Mesenchymal stem cell (in vitro differentiated cells and primary cell): Measurements from ENCODE around the gene PCSK6.

Experiments used
- DNase-seq: peaks from one replicate; pipeline ENCODE4 v3.0.0-alpha.2; 2013
- H2AFZ ChIP-seq: one replicate; pipeline ENCODE4 v1.6.1; 2013; ENCODE audit warnings: low read depth, mild to moderate bottlenecking, control low read depth, inconsistent platforms, low read length, moderate library complexity
- H2AK5ac ChIP-seq: 2 replicates; pipeline ENCODE4 v1.6.1; 2013; ENCODE audit warnings: low read length, moderate library complexity, mild to moderate bottlenecking, inconsistent platforms; ENCODE audit not compliant: severe bottlenecking
- H2BK120ac ChIP-seq: one replicate; pipeline ENCODE4 v1.6.1; 2013; ENCODE audit warnings: low read depth, mild to moderate bottlenecking, inconsistent platforms, low read length, moderate library complexity
- H2BK12ac ChIP-seq, 2 experiments: one replicate each; pipeline ENCODE4 v1.6.1; 2013; ENCODE audit warnings: inconsistent platforms in 2 of 2, low read length in 2 of 2, mild to moderate bottlenecking in 2 of 2, moderate library complexity in 2 of 2, control low read depth in 1 of 2
- H2BK15ac ChIP-seq: one replicate; pipeline ENCODE4 v1.6.1; 2013; ENCODE audit warnings: mild to moderate bottlenecking, low read depth, inconsistent platforms; ENCODE audit not compliant: poor library complexity, severe bottlenecking
- H2BK5ac ChIP-seq: 2 replicates; pipeline ENCODE4 v1.6.1; 2013; ENCODE audit warnings: low read depth, mild to moderate bottlenecking, low read length, control low read depth, inconsistent platforms; ENCODE audit not compliant: poor library complexity, severe bottlenecking
- H3K14ac ChIP-seq, 2 experiments: one replicate each; pipeline ENCODE4 v1.6.1; 2013; ENCODE audit warnings: inconsistent platforms in 2 of 2, low read length in 2 of 2, control low read depth in 1 of 2, mild to moderate bottlenecking in 1 of 2, moderate library complexity in 1 of 2
- H3K18ac ChIP-seq, 2 experiments: one replicate each; pipeline ENCODE4 v1.6.1; 2013; ENCODE audit warnings: inconsistent platforms in 2 of 2, low read length in 2 of 2, control low read depth in 1 of 2, low read depth in 1 of 2, mild to moderate bottlenecking in 1 of 2
- H3K23ac ChIP-seq, 2 experiments: one replicate each; pipeline ENCODE4 v1.6.1; 2013; ENCODE audit warnings: inconsistent platforms in 2 of 2, low read length in 2 of 2, mild to moderate bottlenecking in 2 of 2, moderate library complexity in 2 of 2, control low read depth in 1 of 2
- H3K27ac ChIP-seq: 2 replicates; pipeline ENCODE4 v1.5.1; 2013; ENCODE audit warnings: mild to moderate bottlenecking, moderate library complexity, low read length, control low read depth, inconsistent platforms; ENCODE audit not compliant: poor library complexity, severe bottlenecking
- H3K27me3 ChIP-seq, 2 experiments: 2 replicates each; pipeline versions ENCODE4 v1.6.1 to v1.7.0; 2013; ENCODE audit warnings: low read length in 2 of 2, mild to moderate bottlenecking in 2 of 2, moderate library complexity in 2 of 2, control low read depth in 1 of 2, inconsistent platforms in 1 of 2; ENCODE audit not compliant: control insufficient read depth in 1 of 2, insufficient read depth in 1 of 2
- H3K36me3 ChIP-seq, 2 experiments: 2 replicates each; pipeline versions ENCODE4 v1.6.1 to v1.7.0; 2013; ENCODE audit warnings: low read length in 2 of 2, control low read depth in 1 of 2, inconsistent platforms in 1 of 2, low read depth in 1 of 2, mild to moderate bottlenecking in 1 of 2; ENCODE audit not compliant: insufficient read depth in 2 of 2, control insufficient read depth in 1 of 2
- H3K4ac ChIP-seq, 2 experiments: one replicate each; pipeline ENCODE4 v1.6.1; 2013; ENCODE audit warnings: inconsistent platforms in 2 of 2, low read length in 2 of 2, mild to moderate bottlenecking in 2 of 2, moderate library complexity in 2 of 2, control low read depth in 1 of 2, low read depth in 1 of 2
- H3K4me1 ChIP-seq: 2 replicates; pipeline ENCODE4 v1.6.1; 2013; ENCODE audit warnings: low read depth, low read length, control low read depth; ENCODE audit not compliant: control insufficient read depth, insufficient read depth
- H3K4me2 ChIP-seq: 2 replicates; pipeline ENCODE4 v1.6.1; 2013; ENCODE audit warnings: low read length, mild to moderate bottlenecking, inconsistent platforms; ENCODE audit not compliant: poor library complexity, severe bottlenecking
- H3K4me3 ChIP-seq, 2 experiments: 2 replicates each; pipeline versions ENCODE4 v1.5.1 to v1.7.0; 2013; ENCODE audit warnings: low read length in 2 of 2, mild to moderate bottlenecking in 2 of 2, control low read depth in 1 of 2, low read depth in 1 of 2; ENCODE audit not compliant: insufficient read depth in 1 of 2
- H3K79me1 ChIP-seq: replicated peaks from 2 replicates; pipeline ENCODE4 v1.6.1; 2013; ENCODE audit warnings: mild to moderate bottlenecking, control low read depth, low read length, inconsistent platforms; ENCODE audit not compliant: poor library complexity, severe bottlenecking
- H3K9ac ChIP-seq: 2 replicates; pipeline ENCODE4 v1.7.0; 2013; ENCODE audit warnings: mild to moderate bottlenecking, low read length, moderate library complexity
- H3K9me3 ChIP-seq: 2 replicates; pipeline ENCODE4 v1.7.0; 2013; ENCODE audit warnings: mild to moderate bottlenecking, low read length; ENCODE audit not compliant: control insufficient read depth
- H4K8ac ChIP-seq: one replicate; pipeline ENCODE4 v1.6.1; 2013; ENCODE audit warnings: inconsistent platforms, mild to moderate bottlenecking, low read length, moderate library complexity
- H4K91ac ChIP-seq: one replicate; pipeline ENCODE4 v1.6.1; 2013; ENCODE audit warnings: mild to moderate bottlenecking, low read length, inconsistent platforms
- WGBS: methylation state at CpG from one replicate; pipeline ENCODE4 v1.1.7; 2013; ENCODE audit warnings: mixed read lengths; 5-methylcytosine and 5-hydroxymethylcytosine counted together

Gene PCSK6

DNA sequence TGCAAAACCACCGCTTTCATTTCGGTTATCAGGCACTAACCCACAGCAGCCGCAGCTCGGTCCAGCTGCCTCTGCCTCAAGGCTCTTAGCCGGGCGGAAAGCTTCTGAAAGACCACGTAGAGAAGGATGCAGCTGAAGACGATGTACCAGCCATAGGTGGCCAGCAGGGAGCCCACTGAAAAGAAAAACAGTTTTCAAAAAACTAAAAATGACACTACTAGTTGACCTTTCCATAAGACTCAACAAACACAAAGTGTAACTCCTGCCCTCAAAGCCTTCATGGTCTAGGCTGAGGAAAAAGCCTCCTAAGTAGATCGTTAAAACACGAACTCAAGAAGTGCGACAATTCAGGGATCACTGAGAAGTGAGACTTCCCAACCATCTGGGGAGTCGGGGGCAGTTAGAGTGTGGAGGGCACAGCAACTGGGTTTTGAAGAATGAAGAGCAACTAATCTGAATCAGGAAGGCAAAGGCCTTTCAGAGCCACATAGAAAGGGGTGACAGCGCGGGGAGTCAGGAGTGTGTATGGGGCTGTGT, 212.9 kb downstream of the PCSK6 start:
- H3K9ac ChIP-seq, result peak overlapping the region; percentile 95
- peak overlapping the region; percentile 60 for H3K27ac ChIP-seq
- H3K4me3 ChIP-seq, result peak overlapping the region; percentile 90 to 95
- H3K27me3 ChIP-seq, result no peaks in the 10 kb centered on the region
- H3K79me1 ChIP-seq, result peaks cover 13% of the 10 kb centered on the region
- no peak overlapping the region for H2AK5ac ChIP-seq
- H3K14ac ChIP-seq, result peak overlapping the region in 1 of 2 experiments; percentile 96
- H2BK15ac ChIP-seq, result no peak overlapping the region
- H3K4me2 ChIP-seq, result peak overlapping the region; percentile 48
- peak overlapping the region; percentile 47 to 75 for H3K4ac ChIP-seq
- peaks cover 7% of the 10 kb centered on the region for H3K4me1 ChIP-seq
- DNase-seq, result peak; percentile 74
- no peak overlapping the region for H2BK12ac ChIP-seq
- H2BK120ac ChIP-seq, result peak overlapping the region; percentile 66
- H2BK5ac ChIP-seq, result no peak overlapping the region
- H3K18ac ChIP-seq, result peak overlapping the region; percentile 75 to 87
- H3K36me3 ChIP-seq, result peaks cover 25 to 66% of the 10 kb centered on the region in 2 experiments
- H3K9me3 ChIP-seq, result no peaks in the 10 kb centered on the region
- H4K8ac ChIP-seq, result peak overlapping the region; percentile 75
- H2AFZ ChIP-seq, result peak overlapping the region; percentile 43
- 20% methylated on average over 14 of the region's 14 CpGs for WGBS
- H3K23ac ChIP-seq, result peak overlapping the region in 1 of 2 experiments; percentile 96
- peak overlapping the region; percentile 87 for H4K91ac ChIP-seq

DNA sequence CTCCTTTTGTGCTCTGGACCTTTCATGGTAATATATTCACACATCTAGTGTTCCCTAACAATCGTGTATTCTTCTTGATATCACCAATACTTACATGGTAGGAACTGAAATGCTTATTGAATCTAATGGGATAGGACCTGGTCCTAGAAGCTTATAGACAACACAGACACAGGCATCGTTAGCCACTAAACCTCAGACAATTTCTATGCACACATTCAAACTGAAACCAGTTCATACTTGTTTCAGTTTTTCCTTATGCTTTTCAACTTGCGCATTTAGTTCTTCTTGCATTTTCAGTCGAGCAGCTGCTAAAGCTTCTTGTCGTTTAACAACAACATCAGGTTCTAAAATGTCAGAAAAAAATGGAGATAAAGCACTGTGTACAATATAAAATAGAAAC, 214.5 kb downstream of the PCSK6 start:
- no peaks in the 10 kb centered on the region for H3K9me3 ChIP-seq
- H4K8ac ChIP-seq, result no peak overlapping the region
- 100% methylated on average over 3 of the region's 5 CpGs for WGBS

DNA sequence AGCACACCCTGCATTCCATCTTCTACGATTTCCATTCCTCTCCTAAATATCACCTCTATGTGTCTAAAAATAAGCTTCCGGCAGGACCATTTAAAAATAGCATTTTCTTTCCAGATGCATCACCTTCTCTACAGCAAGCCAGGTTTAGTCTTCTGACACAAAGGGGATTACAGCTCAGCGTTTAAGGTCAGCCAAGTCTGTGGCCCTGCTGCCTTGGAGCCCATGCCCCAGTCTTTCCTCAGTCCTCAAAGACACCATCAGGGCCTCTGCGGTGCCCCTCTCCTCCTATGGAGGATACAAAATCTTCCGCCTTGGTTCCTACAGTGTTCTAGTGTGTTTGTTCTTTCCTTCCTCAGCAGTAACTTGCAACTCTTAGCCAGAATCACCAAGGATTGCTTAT, 216.0 kb downstream of the PCSK6 start:
- Histone ChIP-seq H3K4me3 (no peak overlapping the region), H2BK12ac (no peak overlapping the region), H3K4me1 (peaks cover 7% of the 10 kb centered on the region), H2BK120ac (no peak overlapping the region), H2AFZ (no peak overlapping the region), H2BK5ac (no peak overlapping the region), H3K79me1 (peaks cover 11% of the 10 kb centered on the region), H3K36me3 (peaks cover 42 to 76% of the 10 kb centered on the region in 2 experiments), H2AK5ac (no peak overlapping the region), H3K9me3 (no peaks in the 10 kb centered on the region), H3K9ac (no peak overlapping the region), H4K8ac (no peak overlapping the region), H3K14ac (no peak overlapping the region), H2BK15ac (no peak overlapping the region), H3K18ac (no peak overlapping the region), H3K27ac (no peak overlapping the region), H3K4me2 (no peak overlapping the region), H3K27me3 (no peaks in the 10 kb centered on the region), H4K91ac (no peak overlapping the region), H3K23ac (no peak overlapping the region), H3K4ac (no peak overlapping the region)
- no peak for DNase-seq
- WGBS, result 79% methylated on average over 5 of the region's 5 CpGs

More for the DNA sequence above, 214.5 kb downstream of the PCSK6 start:
- H3K27me3 ChIP-seq, result no peaks in the 10 kb centered on the region
- no peak overlapping the region for H2BK15ac ChIP-seq
- H3K14ac ChIP-seq, result no peak overlapping the region
- peaks cover 7% of the 10 kb centered on the region for H3K4me1 ChIP-seq
- no peak overlapping the region for H2BK120ac ChIP-seq
- peaks cover 28 to 69% of the 10 kb centered on the region in 2 experiments for H3K36me3 ChIP-seq
- H2AFZ ChIP-seq, result no peak overlapping the region
- H3K79me1 ChIP-seq, result peaks cover 13% of the 10 kb centered on the region
- no peak overlapping the region for H2BK12ac ChIP-seq
- no peak overlapping the region for H2BK5ac ChIP-seq
- H3K18ac ChIP-seq, result no peak overlapping the region
- H3K4me3 ChIP-seq, result no peak overlapping the region
- no peak overlapping the region for H4K91ac ChIP-seq
- H3K23ac ChIP-seq, result no peak overlapping the region
- H3K4me2 ChIP-seq, result no peak overlapping the region
- H3K9ac ChIP-seq, result peak overlapping the region; percentile 95
- H3K4ac ChIP-seq, result no peak overlapping the region
- no peak overlapping the region for H3K27ac ChIP-seq
- no peak overlapping the region for H2AK5ac ChIP-seq
- no peak for DNase-seq

DNA sequence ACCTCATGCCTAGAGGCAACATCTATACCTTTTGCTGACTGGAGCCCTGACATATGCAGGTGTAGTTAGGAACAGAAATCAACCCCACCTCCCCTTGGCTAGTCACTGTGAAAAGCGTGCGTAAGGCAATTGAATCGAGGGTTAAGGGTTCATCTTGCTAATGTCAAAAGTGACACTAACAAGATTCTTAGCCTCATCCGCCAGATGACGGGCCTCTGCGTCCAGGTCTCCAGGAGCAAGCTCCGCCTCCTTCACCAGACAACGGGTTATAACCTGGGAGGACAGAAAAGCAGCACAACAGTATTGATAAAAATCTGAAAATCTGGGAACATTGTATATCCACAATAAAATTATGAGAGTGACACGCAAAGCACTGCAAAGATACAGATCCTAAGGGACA, 216.9 kb downstream of the PCSK6 start:
- Histone ChIP-seq H4K8ac (no peak overlapping the region), H2BK15ac (no peak overlapping the region), H3K4me1 (peaks cover 5% of the 10 kb centered on the region), H3K4me2 (no peak overlapping the region), H2BK120ac (no peak overlapping the region), H2AFZ (no peak overlapping the region), H3K4me3 (no peak overlapping the region), H3K9ac (no peak overlapping the region), H4K91ac (no peak overlapping the region), H3K14ac (no peak overlapping the region), H3K4ac (no peak overlapping the region), H3K18ac (no peak overlapping the region), H3K36me3 (peaks cover 43 to 73% of the 10 kb centered on the region in 2 experiments), H3K79me1 (peaks cover 11% of the 10 kb centered on the region), H2BK5ac (no peak overlapping the region), H3K27ac (no peak overlapping the region), H3K23ac (no peak overlapping the region), H3K9me3 (no peaks in the 10 kb centered on the region), H3K27me3 (no peaks in the 10 kb centered on the region), H2AK5ac (no peak overlapping the region), H2BK12ac (no peak overlapping the region)
- no peak for DNase-seq
- 96% methylated on average over 7 of the region's 9 CpGs for WGBS
